Measurements from ENCODE around the gene D2HGDH. TPM values are rescaled to one million over a fixed set of nuclear protein-coding genes. Genes with fewer than 3 reads are reported as not detected.

The D2HGDH gene
- total RNA-seq, 1 experiment from 2014 or later: 46.3 TPM

DNA sequence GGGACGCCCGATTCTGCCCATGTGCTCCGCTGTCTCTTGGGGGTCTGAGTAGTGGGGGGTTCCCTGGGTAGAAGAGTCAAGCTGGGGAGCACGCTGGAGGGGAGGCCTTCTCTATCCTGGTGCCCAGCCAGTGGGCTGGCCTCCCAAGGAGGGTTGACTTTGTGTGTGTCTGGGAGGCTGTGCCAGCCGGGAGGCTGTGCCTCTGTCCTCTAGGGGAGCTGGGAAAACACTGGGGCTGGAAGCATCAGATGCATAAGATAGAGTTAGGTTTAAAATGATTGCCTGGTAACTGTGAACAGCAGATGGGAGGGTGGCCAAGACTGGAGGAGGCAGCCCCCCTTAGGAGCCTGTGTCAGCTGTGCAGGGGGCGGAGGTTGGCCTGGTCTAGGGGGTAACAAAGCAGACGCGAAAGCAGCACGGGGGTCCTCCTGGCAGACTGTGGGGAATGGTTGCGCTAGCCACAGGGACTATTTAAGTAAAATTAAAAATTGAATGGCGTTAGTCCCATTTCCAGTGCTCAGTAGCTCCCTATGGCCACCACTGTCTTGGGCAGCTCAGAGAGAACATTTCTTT is 31.3 kb upstream of the D2HGDH start:
- POLR2A ChIA-PET: interaction anchor here (1.6 to 2.6 kb wide), 2 partner anchors 15 to 31 kb away, joined by 5 to 9 read pairs; partner anchors contain the start of gene D2HGDH
- H4K20me1 ChIP-seq (ENCODE audit: insufficient read depth): no peaks in the 10 kb centered on the region
- TF ChIP-seq, protein P1, sequence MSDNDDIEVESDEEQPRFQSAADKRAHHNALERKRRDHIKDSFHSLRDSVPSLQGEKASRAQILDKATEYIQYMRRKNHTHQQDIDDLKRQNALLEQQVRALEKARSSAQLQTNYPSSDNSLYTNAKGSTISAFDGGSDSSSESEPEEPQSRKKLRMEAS (IDR thresholded peaks at IDR 0.05): no peak
- 0 out of 2 replicates have a peak, but pooled peaks have one; percentile 3 for TF ChIP-seq ZFX (IDR thresholded peaks at IDR 0.05)

DNA sequence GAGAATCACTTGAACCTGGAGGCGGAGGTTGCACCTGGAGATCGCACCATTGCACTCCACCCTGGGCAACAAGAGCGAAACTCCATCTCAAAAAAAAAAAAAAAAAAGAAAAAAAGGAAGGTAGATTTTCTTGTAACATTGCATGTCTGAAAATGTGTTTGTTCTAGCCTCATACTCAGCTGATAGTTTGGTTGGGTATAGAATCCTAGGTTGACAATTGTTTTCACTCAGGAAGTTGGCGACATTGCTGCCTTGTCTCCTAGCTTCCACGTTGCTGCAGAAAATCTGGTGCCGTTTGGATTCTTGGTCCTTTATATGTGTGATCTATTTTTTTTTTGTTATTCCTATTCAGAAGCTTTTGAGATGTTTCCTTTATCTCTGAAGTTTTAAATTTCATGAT is 27.9 kb upstream of the D2HGDH start:
- TF ChIP-seq JUND (IDR thresholded peaks at IDR 0.05) (no peak), SIN3A (IDR thresholded peaks at IDR 0.05; ENCODE audit: low read depth) (no peak)
- TF ChIP-seq, protein P1 (IDR thresholded peaks at IDR 0.05): no peak
- H3K4me2 ChIP-seq (ENCODE audit: low read length): no peak overlapping the region
- no TSS peak for BruUV-seq (replicated peaks)
- peaks cover 28% of the 10 kb centered on the region for H3K79me2 ChIP-seq (ENCODE audit: insufficient read depth, low read length)
- H3K4me1 ChIP-seq (ENCODE audit: control insufficient read depth in 1 of 2, insufficient read depth in 2 of 2, low read length in 2 of 2): peaks cover 6 to 12% of the 10 kb centered on the region in 2 experiments; a peak in 3 of 4 replicates
- ATAC-seq (no peak), DNase-seq (ENCODE audit: low read depth, low spot score) (no peak)
- POLR2A ChIA-PET: no interaction called here
- H3K9ac ChIP-seq (ENCODE audit: low read length): no peak overlapping the region
- H3K27ac ChIP-seq (ENCODE audit: low read depth, low read length): no peak overlapping the region
- intact Hi-C loops (cut with micrococcal nuclease): no loop called here
- H3K27me3 ChIP-seq (ENCODE audit: insufficient read depth, low read length): no peaks in the 10 kb centered on the region
- H3K4me3 ChIP-seq (replicated peaks in 1 of 2; ENCODE audit: low read depth in 1 of 2, low read length in 2 of 2): no peak overlapping the region
- H3K36me3 ChIP-seq (ENCODE audit: control insufficient read depth in 1 of 2, insufficient read depth in 2 of 2, low read length in 2 of 2): peaks cover 24 to 48% of the 10 kb centered on the region in 2 experiments
- CTCF ChIA-PET: no interaction called here
- H3K9me3 ChIP-seq (ENCODE audit: control insufficient read depth in 1 of 2, insufficient read depth in 1 of 2, low read depth in 1 of 2, low read length in 2 of 2): peaks cover 5 to 6% of the 10 kb centered on the region in 2 experiments; a peak in 1 of 4 replicates
- no peaks in the 10 kb centered on the region for H4K20me1 ChIP-seq (ENCODE audit: insufficient read depth)
- H3K9me2 ChIP-seq (ENCODE audit: insufficient read depth): no peaks in the 10 kb centered on the region
- no peak overlapping the region for H2AFZ ChIP-seq (ENCODE audit: low read depth, low read length, poor library complexity, severe bottlenecking)
- RAD21 ChIA-PET (ENCODE audit: low non-redundant PET in 1 of 2, low total read pairs in 2 of 2, uncharacterized antibody in 2 of 2, unreplicated experiment in 2 of 2): no interaction called here

More for the DNA sequence above, 31.3 kb upstream of the D2HGDH start:
- intact Hi-C loops (cut with micrococcal nuclease): loop anchor here (5.0 kb wide), 1 partner anchor 346 kb away; the partner anchor contains the start of gene FARP2
- H3K9me2 ChIP-seq (ENCODE audit: insufficient read depth): no peaks in the 10 kb centered on the region
- ChIA-PET CTCF (interaction anchor here (0.8 to 2.7 kb wide), 5 partner anchors 16 to 175 kb away, joined by 3 to 9 read pairs (median 3); partner anchors contain the start of gene DTYMK), RAD21 (ENCODE audit: low non-redundant PET in 1 of 2, low total read pairs in 2 of 2, uncharacterized antibody in 2 of 2, unreplicated experiment in 2 of 2) (no interaction called here)
- H3K4me3 ChIP-seq (replicated peaks in 1 of 2; ENCODE audit: low read depth in 1 of 2, low read length in 2 of 2): peak overlapping the region; percentile 61 to 69
- peaks cover 28% of the 10 kb centered on the region for H3K79me2 ChIP-seq (ENCODE audit: insufficient read depth, low read length)
- no peak overlapping the region for H2AFZ ChIP-seq (ENCODE audit: low read depth, low read length, poor library complexity, severe bottlenecking)
- H3K36me3 ChIP-seq (ENCODE audit: control insufficient read depth in 1 of 2, insufficient read depth in 2 of 2, low read length in 2 of 2): peaks cover 16 to 37% of the 10 kb centered on the region in 2 experiments; a peak in 3 of 4 replicates
- peaks cover 12 to 25% of the 10 kb centered on the region in 2 experiments for H3K4me1 ChIP-seq (ENCODE audit: control insufficient read depth in 1 of 2, insufficient read depth in 2 of 2, low read length in 2 of 2)
- H3K27me3 ChIP-seq (ENCODE audit: insufficient read depth, low read length): no peaks in the 10 kb centered on the region
- H3K27ac ChIP-seq (ENCODE audit: low read depth, low read length): peak overlapping the region; percentile 80
- DNase-seq (ENCODE audit: low read depth, low spot score) (no peak), ATAC-seq (peak; percentile 2)
- peaks cover 5 to 6% of the 10 kb centered on the region in 2 experiments; a peak in 1 of 4 replicates for H3K9me3 ChIP-seq (ENCODE audit: control insufficient read depth in 1 of 2, insufficient read depth in 1 of 2, low read depth in 1 of 2, low read length in 2 of 2)
- peak overlapping the region; percentile 97 for H3K4me2 ChIP-seq (ENCODE audit: low read length)
- H3K9ac ChIP-seq (ENCODE audit: low read length): peak overlapping the region; percentile 82
- no TSS peak for BruUV-seq (replicated peaks)
